ENCODE data around the gene B4GALNT3.

B4GALNT3 gene

DNA sequence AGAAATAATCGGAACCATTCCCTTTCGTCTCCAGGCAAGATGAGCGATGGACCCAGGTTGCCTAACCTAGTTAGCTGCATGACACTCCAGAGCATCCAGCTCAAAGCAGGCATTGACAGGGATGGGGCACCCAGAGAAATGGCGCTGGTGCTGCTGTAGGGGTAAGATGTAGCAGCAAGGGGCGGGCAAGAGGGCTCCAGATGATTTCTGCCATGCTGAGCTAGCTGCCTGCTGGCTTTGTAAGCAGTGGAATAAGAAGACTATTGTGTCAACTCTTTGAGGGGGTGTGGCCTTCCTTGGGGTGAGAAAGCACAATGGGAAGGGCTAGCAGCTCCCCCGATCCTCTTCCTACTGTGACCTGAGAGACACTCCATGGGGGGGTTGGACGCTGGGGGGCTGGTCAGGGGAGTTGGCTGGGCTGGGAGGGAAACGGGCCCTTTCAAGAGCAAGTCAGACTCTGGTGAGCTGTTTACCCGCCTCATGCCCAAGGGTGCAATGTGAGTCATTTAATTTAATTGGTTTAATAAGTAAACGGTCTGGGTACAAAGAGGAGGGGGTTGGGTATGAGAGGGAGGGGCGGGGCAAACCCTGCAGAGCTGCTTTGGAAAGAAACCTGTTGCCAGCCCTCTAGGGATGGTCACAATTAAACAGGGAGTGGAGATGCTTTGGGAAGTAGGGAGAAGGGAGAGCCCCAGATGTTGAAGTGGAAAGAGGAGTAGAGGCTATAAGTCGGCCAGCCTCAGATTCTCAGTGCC is 50.5 kb downstream of the B4GALNT3 start:
- DNase-seq = no peak

DNA sequence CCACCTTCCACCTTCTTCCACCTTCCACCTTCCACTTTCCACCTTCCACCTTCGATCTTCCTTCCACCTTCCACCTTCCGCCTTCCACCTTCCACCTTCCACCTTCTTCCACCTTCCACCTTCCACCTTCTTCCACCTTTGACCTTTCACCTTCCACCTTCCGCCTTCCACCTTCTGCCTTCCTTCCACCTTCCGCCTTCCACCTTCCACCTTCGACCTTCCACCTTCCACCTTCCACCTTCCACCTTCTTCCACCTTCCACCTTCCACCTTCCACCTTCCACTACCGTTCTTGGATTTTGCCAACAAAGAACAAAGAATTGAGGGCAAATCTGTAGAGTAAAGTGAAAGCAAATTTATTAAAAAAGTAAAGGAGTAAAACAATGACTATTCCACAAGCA is 53.2 kb downstream of the B4GALNT3 start:
- no peak for DNase-seq

DNA sequence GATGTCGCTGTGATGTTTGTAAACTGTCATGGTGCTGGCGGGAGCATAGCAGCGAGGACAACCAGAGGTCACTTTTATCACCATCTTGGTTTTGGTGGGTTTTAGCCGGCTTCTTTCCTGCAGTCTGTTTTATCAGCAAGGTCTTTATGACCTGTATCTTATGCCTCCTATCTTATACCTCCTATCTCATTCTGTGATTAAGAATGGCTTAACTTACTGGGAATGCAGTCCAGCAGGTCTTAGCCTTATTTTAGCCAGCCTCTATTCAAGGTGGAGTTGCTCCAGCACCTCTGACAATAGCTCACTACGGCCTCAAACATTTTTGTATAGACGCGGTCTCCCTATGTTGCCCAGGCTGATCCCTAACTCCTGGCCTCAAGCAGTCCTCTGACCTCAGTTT is 53.7 kb downstream of the B4GALNT3 start:
- no peak for DNase-seq

DNA sequence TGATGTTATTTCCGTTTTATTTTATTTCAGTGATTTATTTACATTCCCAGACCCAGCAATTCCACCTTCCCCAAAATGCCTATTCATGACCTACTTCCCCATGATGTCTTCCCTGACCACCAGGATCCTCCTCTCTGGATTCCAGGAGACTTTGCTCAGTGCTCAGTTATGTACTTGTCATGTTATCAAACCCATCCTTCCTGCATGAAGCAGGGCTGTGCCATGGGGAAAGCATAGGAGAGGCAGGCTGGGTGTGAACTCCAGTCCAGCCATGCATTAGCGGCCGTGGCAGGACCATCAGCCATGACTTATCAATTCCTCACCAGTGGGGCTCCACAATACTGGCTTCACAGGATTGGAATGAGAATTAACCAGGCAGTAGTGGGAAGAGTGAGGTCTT is 57.8 kb downstream of the B4GALNT3 start:
- no peak for DNase-seq

DNA sequence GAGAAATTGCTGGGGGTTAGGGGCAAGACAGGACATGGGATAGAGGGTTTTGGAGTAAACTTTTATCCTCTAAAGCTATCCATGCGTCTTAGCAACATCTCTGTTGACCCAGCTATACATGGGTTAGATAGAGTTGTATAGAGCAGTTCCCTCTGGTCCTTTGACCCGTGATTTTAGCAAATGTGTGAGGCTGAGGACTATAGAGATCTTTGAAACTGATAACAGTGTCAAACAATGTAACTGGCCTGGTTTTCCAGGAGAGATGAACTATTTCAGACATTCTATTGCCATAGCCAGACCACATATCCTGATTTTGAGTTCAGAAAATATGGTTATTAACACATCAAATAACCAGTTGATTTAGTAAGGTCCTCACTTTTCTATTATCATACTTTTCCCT is 60.4 kb downstream of the B4GALNT3 start:
- DNase-seq = no peak

DNA sequence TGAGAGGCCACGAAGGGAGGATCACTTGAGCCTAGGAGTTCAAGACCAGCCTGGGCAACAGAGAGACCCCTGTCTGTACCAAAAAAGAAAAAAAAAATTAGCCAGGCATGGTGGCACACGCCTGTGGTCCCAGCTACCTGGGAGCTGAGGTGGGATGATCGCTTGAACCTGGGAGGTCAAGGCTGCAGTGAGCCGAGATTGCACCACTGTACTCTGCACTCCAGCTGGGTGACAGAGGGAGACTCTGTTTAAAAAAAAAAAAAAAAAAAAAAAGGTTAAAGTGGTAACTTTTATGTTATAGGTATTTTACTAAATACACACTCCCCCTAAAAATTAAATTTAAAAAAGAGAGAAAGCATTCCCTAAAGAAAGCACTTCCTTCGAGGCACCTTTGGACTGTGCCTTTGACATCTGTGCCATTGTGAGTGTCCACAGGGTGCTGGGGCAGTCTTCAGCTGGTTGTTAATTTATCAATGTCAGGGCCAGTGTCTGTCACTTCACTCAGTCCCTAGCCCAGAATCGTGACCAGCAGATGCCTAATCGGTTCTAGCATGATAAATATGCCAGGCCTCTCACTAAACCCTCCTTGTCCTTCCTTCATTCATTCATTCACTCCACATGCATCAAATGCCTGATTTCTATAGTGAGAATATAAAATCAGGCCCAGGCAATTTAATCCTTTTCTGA is 63.1 kb downstream of the B4GALNT3 start:
- DNase-seq = no peak

DNA sequence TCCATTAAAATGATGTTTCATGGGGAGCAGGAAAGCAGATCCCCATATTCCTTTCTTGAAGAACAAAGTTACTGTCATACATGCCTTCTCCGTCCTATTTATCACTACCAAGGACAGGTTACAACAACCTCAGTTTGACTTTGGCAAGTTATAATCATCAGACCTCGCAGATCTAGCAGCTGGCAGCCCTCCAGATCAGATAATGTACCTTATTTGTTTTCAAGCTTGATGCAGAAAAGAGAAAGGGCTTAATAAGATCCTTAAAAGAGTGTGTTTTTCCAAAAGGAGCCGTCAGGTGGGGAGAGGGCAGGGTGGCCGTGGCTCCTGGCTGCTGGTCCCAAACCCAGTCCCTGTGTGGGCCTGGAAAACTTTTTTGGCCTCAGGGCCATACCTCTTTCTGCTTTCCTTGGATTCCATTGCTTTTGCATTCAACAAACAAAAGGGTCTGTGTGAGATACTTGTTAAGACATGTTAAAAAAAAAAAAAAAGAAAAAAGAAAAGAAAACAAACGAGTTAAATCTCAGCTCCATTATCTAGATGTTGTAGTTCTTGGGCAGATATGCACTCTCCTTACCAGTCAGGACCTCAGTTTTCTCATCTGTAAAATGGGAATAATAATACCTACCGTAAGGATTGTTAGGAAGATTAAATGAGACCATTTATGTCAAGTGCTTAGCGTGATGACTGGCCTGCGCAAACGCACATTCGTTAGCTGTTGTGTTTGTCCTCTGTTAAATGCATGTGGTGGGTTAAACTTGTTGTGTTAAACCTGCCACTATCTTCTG is 64.6 kb downstream of the B4GALNT3 start:
- no peak for DNase-seq

DNA sequence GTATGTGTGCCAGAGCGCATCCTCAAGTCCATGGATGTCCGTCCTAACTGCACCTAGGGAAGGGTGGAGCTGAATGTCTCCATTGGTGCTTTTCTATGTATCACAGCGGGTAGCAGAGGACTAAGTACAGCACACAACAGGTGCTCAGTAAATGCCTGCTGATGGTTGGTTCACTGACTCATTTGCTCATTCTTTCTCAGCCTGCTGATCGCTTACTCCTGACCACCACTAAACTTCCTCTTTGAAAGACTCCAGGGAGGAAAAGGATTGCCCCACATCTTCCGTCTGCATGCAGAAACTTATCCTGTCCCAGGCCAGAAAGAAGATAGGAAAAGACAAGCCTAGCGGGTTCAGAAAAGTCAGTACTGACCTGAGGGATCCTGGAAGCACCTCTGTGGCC is 66.3 kb downstream of the B4GALNT3 start:
- no peak for DNase-seq

DNA sequence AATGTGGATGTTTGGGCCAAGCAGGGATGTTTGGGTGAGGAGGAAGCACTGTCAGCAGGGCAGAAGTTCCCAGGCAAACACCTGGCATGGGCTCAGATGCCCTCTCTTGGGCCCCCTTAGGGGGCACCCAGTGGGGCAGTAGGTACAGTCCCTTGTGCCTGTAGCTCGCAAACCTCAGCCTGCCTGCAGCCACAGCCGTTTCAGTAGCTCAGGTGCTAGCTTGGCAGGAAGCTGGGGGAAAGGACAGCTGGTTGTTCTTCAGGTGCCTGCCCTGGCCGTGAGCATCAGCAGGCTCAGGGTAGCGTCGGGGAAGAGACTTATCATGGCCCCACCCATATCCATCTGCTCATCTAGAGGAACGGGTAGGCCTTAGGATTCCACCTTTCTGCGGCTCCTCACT is 67.5 kb downstream of the B4GALNT3 start:
- DNase-seq = no peak

DNA sequence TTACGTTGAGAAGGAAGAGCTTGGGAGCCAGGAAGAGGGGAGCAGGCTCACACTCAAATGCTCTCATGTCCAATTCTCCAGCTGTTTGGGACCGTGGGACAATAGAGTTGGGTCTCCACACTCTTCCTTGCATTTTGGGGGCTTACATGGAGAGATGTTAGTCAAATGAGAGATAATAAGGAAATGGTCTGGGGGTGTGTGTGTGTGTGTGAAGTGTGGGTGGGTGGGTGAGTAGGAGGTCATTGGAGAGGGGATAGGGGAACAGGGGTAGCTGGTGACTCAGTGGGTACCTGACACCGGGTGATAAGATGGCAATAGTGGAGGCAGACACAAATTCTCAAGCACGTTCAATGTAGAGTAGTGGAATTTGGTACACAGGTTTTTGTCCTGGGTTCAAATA is 68.0 kb downstream of the B4GALNT3 start:
- DNase-seq = no peak

DNA sequence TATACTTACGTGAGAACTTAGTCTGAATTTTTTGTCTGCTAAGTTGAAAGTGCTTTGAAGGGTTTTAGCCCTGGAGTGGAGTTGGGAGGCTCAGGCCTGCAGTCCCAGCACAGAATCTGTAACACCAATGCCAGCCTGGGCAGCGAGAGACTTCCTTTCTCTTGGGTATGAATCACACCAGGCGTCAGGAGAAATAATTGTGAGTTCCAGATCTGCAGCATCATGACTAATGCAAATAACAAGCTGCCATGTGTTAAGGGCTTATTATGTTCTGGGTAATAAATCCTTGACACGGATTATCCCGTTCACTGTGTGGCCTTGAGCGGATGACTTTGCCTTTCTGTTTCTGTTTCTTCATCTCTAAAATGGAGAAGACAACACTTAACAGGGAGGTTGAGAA is 70.6 kb downstream of the B4GALNT3 start:
- no peak for DNase-seq

DNA sequence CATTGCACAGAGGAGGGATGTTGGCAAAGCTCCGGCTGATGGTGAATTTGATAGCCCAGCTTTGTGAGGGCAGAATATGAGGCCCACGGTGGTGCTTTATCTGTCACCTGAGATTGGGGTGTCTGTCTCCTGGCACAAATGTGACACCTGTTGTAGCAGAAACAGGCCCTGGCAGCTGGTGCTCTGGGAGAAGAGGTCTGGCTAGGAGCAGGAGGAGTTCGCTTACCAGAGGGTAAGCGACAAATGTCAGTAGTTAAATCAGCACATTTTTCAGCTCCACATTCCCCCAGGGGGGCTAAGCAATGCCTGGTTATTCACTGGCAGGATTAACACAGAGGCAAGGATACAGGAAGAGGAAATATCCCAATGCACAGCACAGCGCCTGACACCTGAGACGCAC is 71.1 kb downstream of the B4GALNT3 start:
- DNase-seq = no peak

DNA sequence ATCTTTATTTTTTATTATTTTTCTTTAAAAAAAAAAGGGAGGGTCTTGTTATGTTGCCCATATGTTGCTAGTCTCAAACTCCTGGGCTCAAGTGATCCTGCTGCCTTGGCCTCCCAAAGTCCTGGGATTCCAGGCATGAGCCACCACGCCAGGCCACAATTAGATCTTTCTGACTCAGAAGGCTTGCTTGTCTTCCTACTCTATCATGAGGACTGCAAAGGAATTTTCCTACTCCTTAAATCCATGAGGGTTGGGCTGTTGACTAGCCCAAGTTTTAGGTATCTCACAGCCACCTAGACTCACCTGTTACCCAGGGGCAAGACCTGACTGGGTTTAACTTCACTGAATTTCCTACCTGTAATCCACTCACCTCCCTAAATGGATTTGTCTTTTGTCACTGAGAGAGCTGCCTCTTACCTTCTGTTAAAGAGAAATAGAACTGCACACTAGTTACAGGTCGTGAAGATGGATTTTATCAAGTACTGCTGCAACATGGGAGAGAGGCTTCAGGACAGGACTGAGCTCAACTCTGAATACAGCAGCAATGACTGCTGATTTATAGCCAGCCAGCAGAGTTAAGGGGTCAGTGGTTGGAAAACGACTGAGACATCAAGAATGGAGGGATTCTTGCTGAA is 72.3 kb downstream of the B4GALNT3 start:
- no peak for DNase-seq

DNA sequence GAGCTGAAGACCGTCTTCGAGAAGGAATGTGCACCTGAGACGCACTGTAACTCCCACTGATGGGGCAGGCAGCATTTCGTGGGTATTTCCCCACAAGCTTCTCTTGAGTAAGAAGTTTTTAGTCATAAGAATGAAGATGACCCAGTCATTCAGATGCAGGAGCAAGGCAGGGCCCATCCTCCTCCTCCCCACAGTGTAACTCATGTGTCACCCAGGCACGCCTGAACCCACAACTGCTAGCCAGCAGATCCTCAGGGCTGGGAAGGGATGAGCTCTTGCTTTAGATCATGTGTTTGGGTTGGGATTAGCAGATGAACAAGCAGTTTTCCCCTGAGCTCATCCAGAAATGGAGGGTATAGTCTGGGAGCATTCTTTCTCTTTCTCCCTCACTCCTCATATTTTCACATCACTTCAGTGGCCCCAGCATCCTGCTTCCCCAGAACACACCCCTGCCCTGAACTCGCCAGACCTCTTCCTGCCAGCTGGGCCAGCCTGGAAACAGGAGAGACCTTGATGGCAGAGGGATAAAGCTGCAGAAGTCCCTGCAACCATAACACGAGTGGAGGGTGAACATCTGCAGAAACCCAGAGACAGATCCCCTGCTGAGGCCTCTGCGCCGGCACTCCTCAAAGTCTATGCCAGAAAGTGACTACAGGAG is 73.3 kb downstream of the B4GALNT3 start:
- no peak for DNase-seq

DNA sequence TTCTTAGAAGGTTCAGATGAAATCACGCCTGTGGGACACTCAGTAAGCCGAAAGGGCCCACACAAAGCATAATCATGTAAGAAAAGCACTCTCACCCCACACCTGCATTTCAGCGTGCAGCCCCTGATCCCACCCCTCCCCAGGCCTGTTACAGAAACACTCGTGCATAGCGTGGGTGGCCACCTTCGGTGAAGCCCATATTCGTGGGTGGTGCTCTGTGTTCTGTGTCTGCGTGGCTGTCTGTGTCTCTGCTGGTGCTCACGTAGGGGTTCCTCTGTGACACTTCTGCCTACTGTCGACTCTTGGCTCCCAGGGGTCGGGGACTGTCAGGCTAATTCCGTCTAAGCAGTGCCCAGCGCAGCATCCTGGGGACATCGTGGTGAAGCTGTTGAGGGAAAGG is 74.0 kb downstream of the B4GALNT3 start:
- DNase-seq = no peak

DNA sequence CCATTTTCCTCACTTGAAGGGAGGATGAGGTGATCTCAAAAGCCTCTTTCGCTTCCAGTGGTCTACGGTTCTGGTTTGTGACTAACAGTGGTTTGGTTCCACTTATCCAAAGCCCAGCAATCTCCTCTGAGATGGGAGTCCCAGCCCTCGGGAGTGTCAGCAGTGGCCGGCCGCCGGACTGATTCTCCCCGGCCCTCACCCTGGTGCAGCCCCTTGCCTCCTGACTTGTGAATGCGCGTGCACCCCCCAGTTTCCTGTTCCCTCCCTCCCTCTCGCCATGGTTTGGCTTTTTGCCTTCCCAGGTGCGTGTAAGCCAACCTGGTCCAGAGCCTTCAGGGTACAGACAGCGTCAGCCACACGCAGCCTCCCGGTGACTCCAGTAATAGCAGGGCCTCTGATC is 74.5 kb downstream of the B4GALNT3 start:
- no peak for DNase-seq

DNA sequence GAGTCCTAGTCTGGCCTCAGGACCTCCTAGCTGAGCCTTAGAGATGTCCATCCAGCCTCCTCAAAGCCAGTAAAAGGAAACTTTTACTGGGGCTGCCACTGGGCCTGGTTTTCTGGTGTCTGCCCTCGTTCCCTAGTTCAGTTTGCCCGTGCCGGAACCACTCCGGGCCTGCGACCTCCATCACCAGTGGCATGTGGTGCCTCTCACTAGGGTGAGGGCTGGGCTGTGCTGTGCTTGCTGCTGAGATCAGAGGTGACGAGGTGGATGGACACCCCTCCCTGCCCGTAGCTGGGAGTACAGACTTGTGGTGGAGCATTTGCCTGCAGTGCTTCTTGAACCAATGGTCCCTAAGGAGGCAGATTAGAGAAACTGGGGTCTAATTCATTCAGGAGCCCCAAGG is 75.7 kb downstream of the B4GALNT3 start:
- no peak for DNase-seq

DNA sequence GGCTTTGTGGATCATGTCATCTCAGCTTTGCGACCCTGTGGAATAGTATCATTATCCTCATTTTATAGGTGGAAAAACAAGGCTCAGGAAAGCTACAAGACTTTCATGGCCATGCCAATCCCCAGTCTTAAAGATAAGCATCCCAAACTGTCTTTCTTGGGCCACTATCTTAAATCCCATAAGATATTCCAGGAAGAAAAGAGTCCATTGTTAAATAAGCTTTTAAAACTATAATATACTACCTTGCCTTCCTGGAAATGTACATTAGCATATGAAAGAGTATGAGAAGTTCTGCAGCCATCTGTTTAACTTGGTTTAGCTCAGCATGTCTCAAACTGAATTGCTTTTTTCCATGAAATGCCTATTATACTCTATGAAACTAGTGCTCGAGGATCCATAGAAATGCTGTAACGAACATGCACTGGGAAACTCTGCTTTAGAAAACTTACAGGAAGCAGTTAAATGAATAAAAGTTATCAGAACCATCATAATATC is 77.1 kb downstream of the B4GALNT3 start:
- DNase-seq = no peak

DNA sequence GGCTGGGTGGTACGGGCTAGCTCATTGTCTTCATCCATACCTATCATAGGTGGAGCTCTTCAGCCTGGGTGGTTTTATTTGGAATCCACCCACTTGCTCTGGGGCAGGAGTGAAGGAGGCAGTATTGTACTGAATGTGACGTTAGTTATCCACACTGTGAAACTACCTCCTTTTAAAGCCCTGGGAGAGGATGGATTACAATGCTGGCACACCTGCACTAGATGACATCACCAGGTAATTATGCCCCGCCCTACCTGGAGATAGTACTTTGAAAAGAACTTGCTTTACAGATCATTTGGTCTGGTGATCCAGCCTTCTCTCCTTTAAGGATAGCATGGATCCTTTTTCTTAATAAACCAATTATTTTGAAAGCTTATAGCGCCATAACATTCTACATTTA is 78.0 kb downstream of the B4GALNT3 start:
- no peak for DNase-seq

DNA sequence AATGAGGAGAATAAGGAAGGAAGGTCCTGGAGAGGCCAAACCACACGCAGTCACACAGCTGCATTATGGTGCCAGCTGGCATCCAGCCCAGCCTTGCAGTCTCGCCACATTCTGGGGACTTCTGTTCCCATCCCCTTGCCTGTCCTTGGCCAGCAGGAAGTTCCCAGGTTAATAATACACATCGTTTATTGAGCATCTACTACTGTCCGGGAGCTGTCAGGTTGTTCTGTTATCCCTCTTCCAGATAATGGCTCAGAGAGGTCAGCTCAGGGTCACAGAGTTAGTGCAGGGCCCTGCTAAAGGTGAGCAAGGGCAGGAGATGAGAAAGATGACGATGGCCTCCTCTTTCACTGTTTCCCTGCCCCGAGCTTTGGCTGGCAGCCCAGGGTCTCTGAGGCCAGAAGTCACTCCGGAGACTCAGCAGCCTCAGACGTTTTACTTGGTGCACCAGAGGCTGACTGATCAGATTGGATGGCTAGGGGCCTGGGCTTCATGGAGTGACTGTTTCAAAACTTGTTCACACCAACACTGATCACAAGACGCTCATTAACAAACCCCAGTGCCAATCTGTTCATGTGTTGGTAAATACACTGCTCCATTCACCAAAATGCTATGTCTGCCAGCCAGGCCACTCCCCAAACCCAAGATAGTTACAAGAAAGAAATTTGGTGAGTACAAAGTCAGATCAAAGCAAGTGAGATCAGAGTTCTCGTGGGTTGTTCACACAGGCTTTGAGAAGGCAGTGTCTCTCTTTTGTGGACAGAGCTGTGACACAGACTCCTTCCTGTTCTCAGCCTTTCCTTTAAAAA is 79.2 kb downstream of the B4GALNT3 start:
- peak in 1 of 4 experiments; percentile 19 for DNase-seq

DNA sequence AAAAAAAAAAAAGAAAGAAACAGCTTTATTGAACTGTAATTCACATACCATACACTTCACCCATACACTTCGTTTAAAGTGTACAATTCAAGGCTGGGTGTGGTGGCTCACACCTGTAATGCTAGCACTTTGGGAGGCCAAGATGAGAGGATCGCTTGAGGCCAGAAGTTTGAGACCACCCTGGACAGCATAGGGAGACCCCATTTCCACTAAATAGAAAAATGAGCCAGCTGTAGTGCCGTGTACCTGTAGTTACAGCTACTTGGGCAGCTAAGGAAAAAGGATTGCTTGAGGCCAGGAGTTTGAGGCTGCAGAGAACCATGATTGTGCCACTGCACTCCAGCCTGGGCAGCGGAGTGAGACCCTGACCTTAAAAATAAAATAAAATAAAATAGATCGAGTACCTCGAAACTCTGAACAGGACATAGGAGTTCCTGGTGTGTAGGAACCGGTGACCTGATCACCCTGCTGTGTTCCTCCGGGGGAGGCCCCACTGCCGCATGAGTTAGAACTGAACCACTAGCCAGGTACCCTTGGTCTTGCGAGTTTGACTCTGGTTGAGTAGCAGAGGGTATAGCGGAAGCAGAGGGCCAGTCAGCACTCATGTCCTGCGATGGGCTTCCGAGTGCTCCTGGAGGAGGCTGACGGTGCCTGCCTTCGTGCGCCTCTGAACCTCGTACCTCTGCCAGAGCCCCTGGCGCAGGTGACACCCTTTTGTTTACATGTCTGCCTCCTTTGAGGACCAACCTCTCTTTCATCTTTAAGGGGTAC is 80.0 kb downstream of the B4GALNT3 start:
- DNase-seq = no peak
